Keratinocyte (primary cell): ENCODE data around the gene MEIS3. TPM values are rescaled to one million over a fixed set of nuclear protein-coding genes. Genes with fewer than 3 reads are reported as not detected.
"Not testable (repeated sequence)": the region's sequence is repeated elsewhere in the genome, so short reads cannot be mapped to it uniquely, and the experiment has no call there.

Experiments used
- DNase-seq: peaks from one replicate; pipeline ENCODE4 v3.0.0-alpha.2; 2011; ENCODE audit warnings: low read depth, missing footprints, low spot score
- FAIRE-seq: peaks from 2 replicates; lab custom pipeline; 2011; peaks lifted over from hg19 to GRCh38; lab: Jason Lieb, UNC
- H2AFZ ChIP-seq: 2 replicates; pipeline ENCODE4 v1.6.0; 2012; ENCODE audit warnings: low read length, control low read depth, inconsistent platforms; ENCODE audit not compliant: control insufficient read depth
- H3K27ac ChIP-seq: 2 replicates; pipeline ENCODE4 v1.5.1; 2011; ENCODE audit warnings: low read length; ENCODE audit not compliant: control insufficient read depth, insufficient read depth
- H3K27me3 ChIP-seq: 3 replicates; pipeline ENCODE4 v1.6.0; 2011; ENCODE audit warnings: low read length; ENCODE audit not compliant: control insufficient read depth, insufficient read depth; ENCODE audit errors: extremely low read depth
- H3K36me3 ChIP-seq, 2 experiments: 2 replicates in 1 of 2; 3 replicates in 1 of 2; pipeline ENCODE4 v1.5.1; 2011; ENCODE audit warnings: low read length in 2 of 2, mild to moderate bottlenecking in 1 of 2; ENCODE audit not compliant: control insufficient read depth in 2 of 2, insufficient read depth in 2 of 2; ENCODE audit errors: extremely low read depth in 1 of 2
- H3K4me1 ChIP-seq: 3 replicates; pipeline ENCODE4 v1.5.1; 2011; ENCODE audit warnings: low read length; ENCODE audit not compliant: control insufficient read depth, insufficient read depth; ENCODE audit errors: extremely low read depth
- H3K4me2 ChIP-seq: 3 replicates; pipeline ENCODE4 v1.6.0; 2011; ENCODE audit warnings: low read depth, low read length; ENCODE audit not compliant: control insufficient read depth, insufficient read depth; ENCODE audit errors: extremely low read depth
- H3K4me3 ChIP-seq, 3 experiments: fragments of 200-600 bp in 1 of 3; sonication (generic) in 1 of 3; 2 replicates in 2 of 3; 3 replicates in 1 of 3; pipeline ENCODE4 v1.5.1; 2011 to 2016; ENCODE audit warnings: low read length in 3 of 3, mild to moderate bottlenecking in 3 of 3, control low read depth in 2 of 3, inconsistent platforms in 1 of 3, low read depth in 1 of 3, mixed read lengths in 1 of 3, mixed run types in 1 of 3, moderate library complexity in 1 of 3; ENCODE audit not compliant: control insufficient read depth in 2 of 3, insufficient read depth in 2 of 3; ENCODE audit errors: extremely low read depth in 1 of 3
- H3K79me2 ChIP-seq: 2 replicates; pipeline ENCODE4 v1.6.0; 2012; ENCODE audit warnings: low read length; ENCODE audit not compliant: control insufficient read depth, insufficient read depth
- H3K9ac ChIP-seq: 3 replicates; pipeline ENCODE4 v1.6.0; 2011; ENCODE audit warnings: low read length; ENCODE audit not compliant: control insufficient read depth, insufficient read depth; ENCODE audit errors: extremely low read depth
- H3K9me1 ChIP-seq: 3 replicates; pipeline ENCODE4 v1.6.0; 2011; ENCODE audit warnings: low read length; ENCODE audit not compliant: control insufficient read depth, insufficient read depth; ENCODE audit errors: extremely low read depth
- H3K9me3 ChIP-seq: 2 replicates; pipeline ENCODE4 v1.5.1; 2012; ENCODE audit warnings: low read depth, low read length; ENCODE audit not compliant: control insufficient read depth
- H4K20me1 ChIP-seq: 3 replicates; pipeline ENCODE4 v1.6.0; 2011; ENCODE audit warnings: low read length; ENCODE audit not compliant: control insufficient read depth, insufficient read depth; ENCODE audit errors: extremely low read depth
- CTCF ChIP-seq, 3 experiments: IDR thresholded peaks in 1 of 3; conservative IDR thresholded peaks in 1 of 3; optimal IDR thresholded peaks in 1 of 3; 2 replicates in 2 of 3; 3 replicates in 1 of 3; pipeline versions ENCODE3 to v1.5.1; 2011; ENCODE audit warnings: low read length in 3 of 3, mild to moderate bottlenecking in 3 of 3, moderate library complexity in 2 of 3, control low read depth in 1 of 3, inconsistent platforms in 1 of 3; ENCODE audit not compliant: insufficient read depth in 2 of 3; ENCODE audit errors: extremely low read depth in 1 of 3
- EZH2 ChIP-seq: IDR thresholded peaks from one replicate; pipeline ENCODE4 v1.6.1; 2012; ENCODE audit warnings: inconsistent platforms, mild to moderate bottlenecking, low read length, moderate library complexity
- dilution Hi-C: fragments of 300-500 bp; cut with MboI; formaldehyde crosslinking; loops from one replicate; pipeline ENCODE4 v1.7.0; 2020; ENCODE audit warnings: low sequenced_read_pairs; ENCODE audit not compliant: extremely low pct_ligation_motif_present
- polyA plus RNA-seq, 5 experiments: library from polyadenylated mRNA; depleted of rRNA in 3 of 5; stranded (reverse) in 3 of 5; stranded (forward) in 1 of 5; unstranded in 1 of 5; fragments of >200 nt; gene quantifications; 1 replicate in 1 of 5; 2 replicates in 3 of 5; 3 replicates in 1 of 5; pipeline versions ENCODE4 v1.2.1 to v1.2.3, GENCODE V29; 2011 to 2012; ENCODE audit warnings: missing spikeins in 2 of 5, low read depth in 1 of 5, low replicate concordance in 1 of 5

MEIS3 gene
- polyA plus RNA-seq, 1 donor (not counting 4 experiments of a cell fraction or from before 2014, with no cell fraction given): 1.7 TPM

- H3K27ac ChIP-seq: no peak overlapping the region
- H2AFZ ChIP-seq: no peak overlapping the region
- dilution Hi-C loops: no loop called here
These were observed 30.2 kb downstream of the MEIS3 start for GRCh38 chr19:47389150-47389556.

DNA sequence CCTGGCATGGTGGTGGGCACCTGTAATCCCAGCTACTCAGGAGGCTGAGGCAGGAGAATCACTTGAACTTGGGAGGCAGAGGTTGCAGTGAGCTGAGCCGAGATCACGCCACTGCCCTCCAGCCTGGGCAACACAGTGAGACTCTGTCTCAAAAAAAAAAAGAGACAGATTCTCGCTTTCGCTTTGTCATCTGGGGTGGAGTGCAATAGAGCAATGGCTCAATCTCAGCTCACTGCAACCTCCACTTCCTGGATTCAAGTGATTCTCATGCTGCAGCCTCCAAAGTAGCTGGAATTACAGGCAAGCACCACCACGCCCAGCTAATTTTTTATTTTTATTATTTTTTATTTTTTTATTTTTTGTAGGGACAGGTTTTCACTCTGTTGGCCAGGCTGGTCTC, 30.6 kb downstream of the MEIS3 start:
- H2AFZ ChIP-seq: not testable (repeated sequence)

More at GRCh38 chr19:47389150-47389556, 30.2 kb downstream of the MEIS3 start:
- Histone ChIP-seq H3K9me1 (no peaks in the 10 kb centered on the region), H3K4me2 (no peak overlapping the region), H3K4me3 (no peak overlapping the region), H3K9ac (no peak overlapping the region), H3K79me2 (no peaks in the 10 kb centered on the region), H3K4me1 (no peaks in the 10 kb centered on the region), H4K20me1 (no peaks in the 10 kb centered on the region), H3K9me3 (no peaks in the 10 kb centered on the region), H3K27me3 (no peaks in the 10 kb centered on the region), H3K36me3 (no peaks in the 10 kb centered on the region)
- TF ChIP-seq EZH2: no peak
- no peak for TF ChIP-seq CTCF (optimal IDR thresholded peaks at IDR 0.05 in 1 of 3, IDR thresholded peaks at IDR 0.05 in 1 of 3, conservative IDR thresholded peaks at IDR 0.05 in 1 of 3; ENCODE audit: extremely low read depth in 1 of 3, insufficient read depth in 2 of 3, low read length in 3 of 3)
- FAIRE-seq (no peak), DNase-seq (no peak)

DNA sequence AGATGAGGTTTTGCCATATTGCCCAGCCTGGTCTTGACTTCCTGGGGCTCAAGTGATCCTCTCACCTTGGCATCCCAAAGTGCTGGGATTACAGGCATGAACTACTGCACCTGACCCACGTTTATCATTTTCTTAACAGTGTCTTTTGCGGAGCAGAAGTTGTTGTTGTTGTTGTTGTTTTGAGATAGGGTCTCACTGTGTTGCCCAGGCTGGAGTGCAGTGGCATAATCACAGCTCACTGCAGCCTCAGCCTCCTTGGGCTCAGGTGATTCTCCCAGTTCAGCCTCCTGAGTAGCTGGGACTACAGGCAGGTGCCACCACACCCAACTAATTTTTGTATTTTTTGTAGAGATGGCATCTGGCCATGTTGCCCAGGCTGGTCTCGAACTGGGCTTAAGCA, 31.7 kb downstream of the MEIS3 start:
- dilution Hi-C loops, H3K9ac ChIP-seq, H2AFZ ChIP-seq, FAIRE-seq, DNase-seq, H3K79me2 ChIP-seq, H3K4me1 ChIP-seq, H3K27me3 ChIP-seq, H3K9me1 ChIP-seq, H3K4me3 ChIP-seq, H3K36me3 ChIP-seq, H3K27ac ChIP-seq, H4K20me1 ChIP-seq, H3K4me2 ChIP-seq, H3K9me3 ChIP-seq: not testable (repeated sequence)

More for the DNA sequence above, 30.6 kb downstream of the MEIS3 start:
- FAIRE-seq, H3K79me2 ChIP-seq, H3K4me1 ChIP-seq, H3K9ac ChIP-seq, H3K9me1 ChIP-seq, DNase-seq, H3K4me2 ChIP-seq, dilution Hi-C loops, H3K9me3 ChIP-seq, H3K27ac ChIP-seq, H3K4me3 ChIP-seq, H3K27me3 ChIP-seq, H3K36me3 ChIP-seq, H4K20me1 ChIP-seq: not testable (repeated sequence)

DNA sequence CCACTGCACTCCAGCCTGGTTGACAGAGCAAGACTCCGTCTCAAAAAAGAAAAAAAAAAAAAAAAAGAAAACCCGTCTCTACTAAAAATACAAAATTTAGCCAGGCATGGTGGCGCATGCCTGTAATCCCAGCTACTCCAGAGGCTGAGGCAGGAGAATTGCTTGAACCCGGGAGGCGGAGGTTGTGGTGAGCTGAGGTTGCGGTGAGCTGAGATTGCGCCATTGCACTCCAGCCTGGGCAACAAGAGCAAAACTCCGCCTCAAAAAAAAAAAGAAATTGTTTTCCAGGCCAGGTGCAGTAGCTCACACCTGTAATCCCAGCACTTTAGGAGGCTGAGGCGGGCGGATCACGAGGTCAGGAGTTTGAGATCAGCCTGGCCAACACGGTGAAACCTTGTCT, 32.7 kb downstream of the MEIS3 start:
- H3K27me3 ChIP-seq, H3K27ac ChIP-seq, dilution Hi-C loops, H3K4me3 ChIP-seq, H3K79me2 ChIP-seq, H3K4me1 ChIP-seq, DNase-seq, H2AFZ ChIP-seq, H3K9me1 ChIP-seq, H3K9ac ChIP-seq, FAIRE-seq, H4K20me1 ChIP-seq, H3K4me2 ChIP-seq, H3K9me3 ChIP-seq, H3K36me3 ChIP-seq: not testable (repeated sequence)
